Endothelial cell of umbilical vein (primary cell): Measurements from ENCODE around the gene TOP3A. TPM values are rescaled to one million over a fixed set of nuclear protein-coding genes. Genes with fewer than 3 reads are reported as not detected.

Experiments
- BruUV-seq: library from RNA; stranded (reverse); fragments of 400-500 nt; replicated peaks from 2 replicates; lab custom pipeline; 2021; lab: Mats Ljungman, UMichigan
- CTCF ChIA-PET: fragments of 300-600, 350-600 bp; sonication (Branson Sonifier 250); formaldehyde crosslinking; loops from one replicate; lab custom pipeline; 2021; ENCODE audit warnings: antibody characterized with exemption, inconsistent platforms; lab: Charles Lee
- POLR2A ChIA-PET: fragments of 300-600, 350-600 bp; sonication (Branson Sonifier 250); formaldehyde crosslinking; loops from one replicate; lab custom pipeline; 2021; ENCODE audit warnings: antibody characterized with exemption, inconsistent platforms; lab: Charles Lee
- DNase-seq: peaks from one replicate; pipeline ENCODE4 v3.0.0-alpha.2; 2011; ENCODE audit warnings: low read depth, low spot score
- FAIRE-seq: peaks from 2 replicates; lab custom pipeline; 2011; peaks lifted over from hg19 to GRCh38; lab: Jason Lieb, UNC
- H2AFZ ChIP-seq: 2 replicates; pipeline ENCODE4 v1.6.0; 2012; ENCODE audit warnings: low read depth, low read length, control low read depth, inconsistent platforms
- H3K27ac ChIP-seq: 2 replicates; pipeline ENCODE4 v1.5.1; 2011; ENCODE audit warnings: low read depth, mild to moderate bottlenecking, control low read depth, low read length, moderate library complexity; ENCODE audit not compliant: insufficient read depth
- H3K27me3 ChIP-seq, 2 experiments: 2 replicates each; pipeline versions ENCODE4 v1.6.0 to v1.6.1; 2011; ENCODE audit warnings: low read length in 2 of 2, mixed read lengths in 1 of 2; ENCODE audit not compliant: control insufficient read depth in 2 of 2, insufficient read depth in 2 of 2
- H3K36me3 ChIP-seq, 2 experiments: 2 replicates in 1 of 2; 3 replicates in 1 of 2; pipeline ENCODE4 v1.5.1; 2011; ENCODE audit warnings: low read length in 2 of 2, mild to moderate bottlenecking in 1 of 2, moderate library complexity in 1 of 2; ENCODE audit not compliant: control insufficient read depth in 2 of 2, insufficient read depth in 2 of 2; ENCODE audit errors: extremely low read depth in 1 of 2
- H3K4me1 ChIP-seq: 3 replicates; pipeline ENCODE4 v1.5.1; 2011; ENCODE audit warnings: mild to moderate bottlenecking, low read length; ENCODE audit not compliant: control insufficient read depth, insufficient read depth; ENCODE audit errors: extremely low read depth
- H3K4me2 ChIP-seq: 2 replicates; pipeline ENCODE4 v1.6.1; 2011; ENCODE audit warnings: low read length, control low read depth, mixed read lengths; ENCODE audit not compliant: insufficient read depth
- H3K4me3 ChIP-seq, 3 experiments: fragments of 200-600 bp in 1 of 3; sonication (generic), shearing (Covaris generic) in 1 of 3; replicated peaks in 1 of 3; 2 replicates each; pipeline ENCODE4 v1.5.1; 2011 to 2016; ENCODE audit warnings: control low read depth in 3 of 3, low read length in 3 of 3, mild to moderate bottlenecking in 2 of 3, inconsistent platforms in 1 of 3, low read depth in 1 of 3, moderate library complexity in 1 of 3; ENCODE audit not compliant: insufficient read depth in 1 of 3
- H3K79me2 ChIP-seq: 2 replicates; pipeline ENCODE4 v1.6.0; 2012; ENCODE audit warnings: low read length, inconsistent platforms; ENCODE audit not compliant: control insufficient read depth, insufficient read depth
- H3K9ac ChIP-seq: replicated peaks from 2 replicates; pipeline ENCODE3; 2011; ENCODE audit warnings: low read length, control low read depth; ENCODE audit not compliant: insufficient read depth; ENCODE audit errors: extremely low read depth
- H3K9me1 ChIP-seq: replicated peaks from 3 replicates; pipeline ENCODE4 v1.6.0; 2011; ENCODE audit warnings: mild to moderate bottlenecking, low read length; ENCODE audit not compliant: control insufficient read depth, insufficient read depth; ENCODE audit errors: extremely low read depth
- H3K9me3 ChIP-seq: replicated peaks from 2 replicates; pipeline ENCODE4 v1.5.1; 2012; ENCODE audit warnings: low read length, inconsistent platforms; ENCODE audit not compliant: control insufficient read depth, insufficient read depth
- H4K20me1 ChIP-seq: replicated peaks from 2 replicates; pipeline ENCODE3; 2011; ENCODE audit warnings: mild to moderate bottlenecking, low read length; ENCODE audit not compliant: control insufficient read depth, insufficient read depth; ENCODE audit errors: extremely low read depth
- GATA2 ChIP-seq: IDR thresholded peaks from 2 replicates; pipeline ENCODE4 v1.7.0; 2011; ENCODE audit warnings: low read depth, mild to moderate bottlenecking, moderate library complexity, mixed read lengths, low read length; ENCODE audit not compliant: insufficient read length, insufficient read depth
- MAX ChIP-seq: IDR thresholded peaks from 2 replicates; pipeline ENCODE4 v1.6.1; 2011; ENCODE audit not compliant: insufficient read depth, insufficient read length
- POLR2A ChIP-seq: IDR thresholded peaks from 2 replicates; pipeline ENCODE4 v1.6.1; 2012; ENCODE audit warnings: low read depth, mild to moderate bottlenecking, control low read depth, low read length
- POLR2AphosphoS5 ChIP-seq: IDR thresholded peaks from 2 replicates; pipeline ENCODE4 v1.6.1; 2012; ENCODE audit warnings: low read depth, mild to moderate bottlenecking, control low read depth, low read length, moderate library complexity; ENCODE audit not compliant: insufficient read depth
- dilution Hi-C: fragments of 300-500 bp; cut with MboI; formaldehyde crosslinking; loops from one replicate; pipeline ENCODE4 v1.15.0; 2019; ENCODE audit warnings: low sequenced_read_pairs; ENCODE audit not compliant: extremely low pct_ligation_motif_present
- intact Hi-C: fragments of 100-400 bp; cut with micrococcal nuclease; formaldehyde crosslinking; loops from one replicate; pipeline ENCODE4 v1.10.0; 2022
- polyA plus RNA-seq, 4 experiments: library from polyadenylated mRNA; depleted of rRNA in 3 of 4; stranded (reverse) in 3 of 4; unstranded in 1 of 4; fragments of >200 nt; gene quantifications; 2 replicates each; pipeline versions ENCODE4 v1.2.1 to v1.2.3, GENCODE V29; 2011 to 2012; ENCODE audit warnings: missing spikeins in 1 of 4
- total RNA-seq: library from RNA; stranded (reverse); gene quantifications from 2 replicates; pipeline ENCODE4 v1.2.3, GENCODE V29; 2021

Gene TOP3A
- total and polyA plus RNA-seq, 2 donors (not counting 3 experiments of a cell fraction or from before 2014, with no cell fraction given), result 20.4 to 53.1 TPM

GRCh38 chr17:18225642-18226283 lies 89.0 kb downstream of the TOP3A start:
- Histone ChIP-seq H3K9ac (peak overlapping the region; percentile 84), H4K20me1 (no peaks in the 10 kb centered on the region), H3K79me2 (peaks cover 45% of the 10 kb centered on the region), H2AFZ (peak overlapping the region; percentile 53), H3K4me3 (peak overlapping the region; percentile 63 to 78 (median 68)), H3K27ac (peak overlapping the region; percentile 42), H3K9me3 (no peaks in the 10 kb centered on the region), H3K27me3 (no peaks in the 10 kb centered on the region), H3K4me2 (peak overlapping the region; percentile 91), H3K9me1 (no peaks in the 10 kb centered on the region), H3K4me1 (peaks cover 18% of the 10 kb centered on the region), H3K36me3 (no peaks in the 10 kb centered on the region)
- ChIA-PET POLR2A (interaction anchor here (1.6 kb wide), 1 partner anchor 23 kb away, joined by 4 read pairs; no protein-coding TSS in a partner anchor), CTCF (interaction anchor here (0.9 kb wide), 1 partner anchor 23 kb away, joined by 3 read pairs; no protein-coding TSS in a partner anchor)
- intact Hi-C loops (loop anchor here (1.0 to 2.0 kb wide), 2 partner anchors 36 to 89 kb away; partner anchors contain the start of genes SMCR8 and TOP3A), dilution Hi-C loops (no loop called here)
- BruUV-seq, result no TSS peak
- FAIRE-seq, result peak; percentile 63
- peak; percentile 48 for TF ChIP-seq POLR2A
- TF ChIP-seq MAX, result no peak
- TF ChIP-seq GATA2, result no peak
- TF ChIP-seq POLR2AphosphoS5, result peak; percentile 28
- DNase-seq, result peak; percentile 36

- no peaks in the 10 kb centered on the region for H3K27me3 ChIP-seq
- peak within 1 kb of the TSS; percentile 63 for H2AFZ ChIP-seq
- intact Hi-C loops (loop anchor here (1.0 to 2.0 kb wide), 2 partner anchors 36 to 90 kb away; partner anchors contain the start of genes SMCR8 and TOP3A), dilution Hi-C loops (no loop called here)
- peak within 1 kb of the TSS; percentile 42 for H3K27ac ChIP-seq
- FAIRE-seq (peak; percentile 84), DNase-seq (peak; percentile 91)
- peaks cover 39% of the 10 kb centered on the region for H3K79me2 ChIP-seq
- no peaks in the 10 kb centered on the region for H3K36me3 ChIP-seq
- ChIA-PET CTCF (interaction anchor here (1.6 kb wide), 1 partner anchor 8 kb away, joined by 3 read pairs; no protein-coding TSS in a partner anchor), POLR2A (interaction anchor here (1.6 kb wide), 1 partner anchor 23 kb away, joined by 4 read pairs; no protein-coding TSS in a partner anchor)
- TF ChIP-seq POLR2AphosphoS5 (peak; percentile 30), POLR2A (no peak)
- H3K9me3 ChIP-seq, result no peaks in the 10 kb centered on the region
- peaks cover 18% of the 10 kb centered on the region for H3K4me1 ChIP-seq
- no peaks in the 10 kb centered on the region for H3K9me1 ChIP-seq
- peak within 1 kb of the TSS; percentile 91 for H3K4me2 ChIP-seq
- peak within 1 kb of the TSS; percentile 84 for H3K9ac ChIP-seq
- H3K4me3 ChIP-seq, result peak within 1 kb of the TSS; percentile 63 to 78 (median 68)
- no TSS peak for BruUV-seq
- H4K20me1 ChIP-seq, result no peaks in the 10 kb centered on the region
These were observed 89.6 kb downstream of the TOP3A start, which contains the start of gene LLGL1 for GRCh38 chr17:18225121-18225641. TSS of gene LLGL1 (plus strand) at chr17:18225635. CDS start at chr17:18225683, 48 bp downstream.
